Measurements from ENCODE around the gene MRPL36.

MRPL36 gene

GRCh38 chr5:1763548-1763911 lies 36.1 kb downstream of the MRPL36 start:
- Histone ChIP-seq H3K4me2 (ENCODE audit: low read length) (no peak overlapping the region), H3K27me3 (ENCODE audit: control insufficient read depth, insufficient read depth, low read length) (peaks cover 19% of the 10 kb centered on the region), H3K9me3 (replicated peaks; ENCODE audit: low read length) (peaks cover 4% of the 10 kb centered on the region), H3K4me1 (ENCODE audit: control insufficient read depth, insufficient read depth, low read length) (no peaks in the 10 kb centered on the region), H3K9ac (ENCODE audit: low read depth, low read length) (no peak overlapping the region), H3K36me3 (ENCODE audit: insufficient read depth, low read length) (no peaks in the 10 kb centered on the region), H3K4me3 (ENCODE audit: low read length) (no peak overlapping the region)

- no peak overlapping the region for H3K4me3 ChIP-seq (ENCODE audit: low read length)
- no peaks in the 10 kb centered on the region for H3K36me3 ChIP-seq (ENCODE audit: insufficient read depth, low read length)
- H3K27me3 ChIP-seq (ENCODE audit: control insufficient read depth, insufficient read depth, low read length), result peaks cover 19% of the 10 kb centered on the region
- H3K9me3 ChIP-seq (replicated peaks; ENCODE audit: low read length), result peaks cover 5% of the 10 kb centered on the region
- H3K9ac ChIP-seq (ENCODE audit: low read depth, low read length), result no peak overlapping the region
- no peaks in the 10 kb centered on the region for H3K4me1 ChIP-seq (ENCODE audit: control insufficient read depth, insufficient read depth, low read length)
- no peak overlapping the region for H3K4me2 ChIP-seq (ENCODE audit: low read length)
Observed at GRCh38 chr5:1762883-1763547, 36.6 kb downstream of the MRPL36 start.

GRCh38 chr5:1762121-1762882 lies 37.3 kb downstream of the MRPL36 start:
- H3K4me1 ChIP-seq (ENCODE audit: control insufficient read depth, insufficient read depth, low read length), result no peaks in the 10 kb centered on the region
- H3K9me3 ChIP-seq (replicated peaks; ENCODE audit: low read length), result peaks cover 5% of the 10 kb centered on the region
- no peak overlapping the region for H3K4me3 ChIP-seq (ENCODE audit: low read length)
- no peak overlapping the region for H3K9ac ChIP-seq (ENCODE audit: low read depth, low read length)
- peaks cover 18% of the 10 kb centered on the region for H3K27me3 ChIP-seq (ENCODE audit: control insufficient read depth, insufficient read depth, low read length)
- no peaks in the 10 kb centered on the region for H3K36me3 ChIP-seq (ENCODE audit: insufficient read depth, low read length)
- no peak overlapping the region for H3K4me2 ChIP-seq (ENCODE audit: low read length)

GRCh38 chr5:1761453-1761755 lies 38.2 kb downstream of the MRPL36 start:
- no peaks in the 10 kb centered on the region for H3K4me1 ChIP-seq (ENCODE audit: control insufficient read depth, insufficient read depth, low read length)
- no peak overlapping the region for H3K9ac ChIP-seq (ENCODE audit: low read depth, low read length)
- H3K4me2 ChIP-seq (ENCODE audit: low read length), result no peak overlapping the region
- H3K9me3 ChIP-seq (replicated peaks; ENCODE audit: low read length), result peaks cover 5% of the 10 kb centered on the region
- peaks cover 17% of the 10 kb centered on the region for H3K27me3 ChIP-seq (ENCODE audit: control insufficient read depth, insufficient read depth, low read length)
- no peaks in the 10 kb centered on the region for H3K36me3 ChIP-seq (ENCODE audit: insufficient read depth, low read length)
- H3K4me3 ChIP-seq (ENCODE audit: low read length), result no peak overlapping the region

- no peak overlapping the region for H3K4me3 ChIP-seq (ENCODE audit: low read length)
- H3K27me3 ChIP-seq (ENCODE audit: control insufficient read depth, insufficient read depth, low read length), result peaks cover 20% of the 10 kb centered on the region
Observed at GRCh38 chr5:1760656-1761452, 38.8 kb downstream of the MRPL36 start.

GRCh38 chr5:1760231-1760630 lies 39.4 kb downstream of the MRPL36 start:
- no peak overlapping the region for H3K4me3 ChIP-seq (ENCODE audit: low read length)
- no peaks in the 10 kb centered on the region for H3K36me3 ChIP-seq (ENCODE audit: insufficient read depth, low read length)
- no peak overlapping the region for H3K9ac ChIP-seq (ENCODE audit: low read depth, low read length)
- no peaks in the 10 kb centered on the region for H3K4me1 ChIP-seq (ENCODE audit: control insufficient read depth, insufficient read depth, low read length)
- peaks cover 23% of the 10 kb centered on the region for H3K27me3 ChIP-seq (ENCODE audit: control insufficient read depth, insufficient read depth, low read length)
- peaks cover 5% of the 10 kb centered on the region for H3K9me3 ChIP-seq (replicated peaks; ENCODE audit: low read length)
- no peak overlapping the region for H3K4me2 ChIP-seq (ENCODE audit: low read length)

More at GRCh38 chr5:1760656-1761452, 38.8 kb downstream of the MRPL36 start:
- Histone ChIP-seq H3K9ac (ENCODE audit: low read depth, low read length) (no peak overlapping the region), H3K36me3 (ENCODE audit: insufficient read depth, low read length) (no peaks in the 10 kb centered on the region), H3K9me3 (replicated peaks; ENCODE audit: low read length) (peaks cover 5% of the 10 kb centered on the region), H3K4me1 (ENCODE audit: control insufficient read depth, insufficient read depth, low read length) (no peaks in the 10 kb centered on the region), H3K4me2 (ENCODE audit: low read length) (no peak overlapping the region)

- Histone ChIP-seq H3K4me2 (ENCODE audit: low read length) (no peak overlapping the region), H3K4me1 (ENCODE audit: control insufficient read depth, insufficient read depth, low read length) (no peaks in the 10 kb centered on the region), H3K27me3 (ENCODE audit: control insufficient read depth, insufficient read depth, low read length) (peaks cover 25% of the 10 kb centered on the region)
Observed at GRCh38 chr5:1759378-1759970, 40.2 kb downstream of the MRPL36 start.

GRCh38 chr5:1758574-1758973 lies 41.1 kb downstream of the MRPL36 start:
- no peak overlapping the region for H3K4me2 ChIP-seq (ENCODE audit: low read length)
- H3K36me3 ChIP-seq (ENCODE audit: insufficient read depth, low read length), result no peaks in the 10 kb centered on the region
- H3K9me3 ChIP-seq (replicated peaks; ENCODE audit: low read length), result peaks cover 5% of the 10 kb centered on the region
- H3K4me1 ChIP-seq (ENCODE audit: control insufficient read depth, insufficient read depth, low read length), result no peaks in the 10 kb centered on the region
- H3K9ac ChIP-seq (ENCODE audit: low read depth, low read length), result no peak overlapping the region
- H3K4me3 ChIP-seq (ENCODE audit: low read length), result no peak overlapping the region
- H3K27me3 ChIP-seq (ENCODE audit: control insufficient read depth, insufficient read depth, low read length), result peaks cover 25% of the 10 kb centered on the region

More at GRCh38 chr5:1759378-1759970, 40.2 kb downstream of the MRPL36 start:
- Histone ChIP-seq H3K9me3 (replicated peaks; ENCODE audit: low read length) (peaks cover 5% of the 10 kb centered on the region), H3K4me3 (ENCODE audit: low read length) (no peak overlapping the region), H3K9ac (ENCODE audit: low read depth, low read length) (no peak overlapping the region), H3K36me3 (ENCODE audit: insufficient read depth, low read length) (no peaks in the 10 kb centered on the region)

- peaks cover 5% of the 10 kb centered on the region for H3K9me3 ChIP-seq (replicated peaks; ENCODE audit: low read length)
- H3K4me3 ChIP-seq (ENCODE audit: low read length), result no peak overlapping the region
- no peaks in the 10 kb centered on the region for H3K4me1 ChIP-seq (ENCODE audit: control insufficient read depth, insufficient read depth, low read length)
- H3K36me3 ChIP-seq (ENCODE audit: insufficient read depth, low read length), result no peaks in the 10 kb centered on the region
- H3K9ac ChIP-seq (ENCODE audit: low read depth, low read length), result no peak overlapping the region
- peaks cover 26% of the 10 kb centered on the region for H3K27me3 ChIP-seq (ENCODE audit: control insufficient read depth, insufficient read depth, low read length)
- no peak overlapping the region for H3K4me2 ChIP-seq (ENCODE audit: low read length)
Observed at GRCh38 chr5:1757511-1757910, 42.1 kb downstream of the MRPL36 start.

GRCh38 chr5:1756481-1756880 lies 43.2 kb downstream of the MRPL36 start:
- Histone ChIP-seq H3K27me3 (ENCODE audit: control insufficient read depth, insufficient read depth, low read length) (peaks cover 27% of the 10 kb centered on the region), H3K4me1 (ENCODE audit: control insufficient read depth, insufficient read depth, low read length) (no peaks in the 10 kb centered on the region), H3K4me3 (ENCODE audit: low read length) (no peak overlapping the region), H3K4me2 (ENCODE audit: low read length) (no peak overlapping the region), H3K36me3 (ENCODE audit: insufficient read depth, low read length) (no peaks in the 10 kb centered on the region), H3K9ac (ENCODE audit: low read depth, low read length) (no peak overlapping the region), H3K9me3 (replicated peaks; ENCODE audit: low read length) (peaks cover 5% of the 10 kb centered on the region)

- Histone ChIP-seq H3K9ac (ENCODE audit: low read depth, low read length) (no peak overlapping the region), H3K4me1 (ENCODE audit: control insufficient read depth, insufficient read depth, low read length) (no peaks in the 10 kb centered on the region), H3K4me2 (ENCODE audit: low read length) (no peak overlapping the region), H3K9me3 (replicated peaks; ENCODE audit: low read length) (peaks cover 5% of the 10 kb centered on the region), H3K36me3 (ENCODE audit: insufficient read depth, low read length) (no peaks in the 10 kb centered on the region), H3K4me3 (ENCODE audit: low read length) (no peak overlapping the region), H3K27me3 (ENCODE audit: control insufficient read depth, insufficient read depth, low read length) (peaks cover 17% of the 10 kb centered on the region)
Observed at GRCh38 chr5:1755321-1755949, 44.2 kb downstream of the MRPL36 start.

Measured in skeletal muscle satellite cell (primary cell).